B cell (primary cell): ENCODE measurements around the gene CLIP2.

Experiments used
- CTCF ChIP-seq: fragments of 200-600 bp; IDR thresholded peaks from one replicate; pipeline ENCODE4 v1.8.0; 2022; ENCODE audit warnings: antibody characterized with exemption, mild to moderate bottlenecking
- EZH2 ChIP-seq: IDR thresholded peaks from 2 replicates; pipeline ENCODE4 v1.6.1; 2012; ENCODE audit warnings: borderline replicate concordance, low read depth, mild to moderate bottlenecking, moderate library complexity, low read length; ENCODE audit not compliant: insufficient read depth, poor library complexity, severe bottlenecking

GRCh38 chr7:74291535-74291934 lies 2.3 kb downstream of the CLIP2 start:
- TF ChIP-seq CTCF (no peak), EZH2 (no peak)
